Stimulated activated CD4-positive, alpha-beta T cell treated with anti-CD3 and anti-CD28 coated beads, Interleukin-12 subunit alpha, Interleukin-12 subunit beta, amount 100 ng/mL, for 4 hours (primary cell): ENCODE results near the gene CYBA.

ENCODE experiments used
- DNase-seq: peaks from one replicate; pipeline ENCODE4 v3.0.0-alpha.2; 2020

Gene CYBA

GRCh38 chr16:88642881-88643643 is 7.8 kb downstream of the CYBA start:
- no peak for DNase-seq

DNA sequence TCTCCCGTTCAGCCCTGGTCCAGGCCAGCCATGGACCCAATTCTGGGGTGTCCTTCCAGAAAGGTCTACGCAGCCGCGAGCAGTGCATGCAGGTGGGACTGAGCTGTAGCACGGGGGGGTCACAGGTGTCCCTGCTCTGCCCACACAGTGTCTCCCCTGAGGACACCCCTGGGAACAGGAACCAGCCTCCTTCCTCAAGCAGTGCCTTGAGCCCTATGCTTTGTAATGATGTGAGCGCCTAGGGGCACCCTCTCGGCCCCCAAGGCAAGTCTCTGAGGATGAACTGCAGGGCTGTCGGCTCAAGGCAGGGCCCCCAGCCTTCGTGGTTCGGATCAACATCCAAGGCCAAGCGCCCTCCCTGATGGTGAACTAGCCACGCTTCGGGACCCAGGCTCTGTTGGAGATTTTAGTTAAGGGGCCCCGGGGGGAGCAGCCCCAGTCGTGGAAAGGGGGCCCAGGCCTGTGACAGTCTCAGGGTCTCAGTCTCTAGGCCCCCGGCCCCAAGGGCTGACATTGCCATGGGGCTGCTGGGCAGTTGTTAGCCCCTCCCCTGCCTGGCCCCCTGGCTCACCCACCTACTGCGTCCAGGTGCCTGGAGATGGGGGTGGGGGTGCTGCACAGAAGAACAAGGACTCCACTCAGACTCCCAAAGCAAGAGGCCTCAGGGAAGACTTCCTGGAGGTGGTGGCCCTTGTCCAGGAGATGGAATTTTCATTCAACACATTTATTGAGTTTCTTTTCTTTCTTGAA is 10.2 kb downstream of the CYBA start:
- no peak for DNase-seq

- no peak for DNase-seq
Observed at GRCh38 chr16:88640039-88640495, 10.8 kb downstream of the CYBA start.

DNA sequence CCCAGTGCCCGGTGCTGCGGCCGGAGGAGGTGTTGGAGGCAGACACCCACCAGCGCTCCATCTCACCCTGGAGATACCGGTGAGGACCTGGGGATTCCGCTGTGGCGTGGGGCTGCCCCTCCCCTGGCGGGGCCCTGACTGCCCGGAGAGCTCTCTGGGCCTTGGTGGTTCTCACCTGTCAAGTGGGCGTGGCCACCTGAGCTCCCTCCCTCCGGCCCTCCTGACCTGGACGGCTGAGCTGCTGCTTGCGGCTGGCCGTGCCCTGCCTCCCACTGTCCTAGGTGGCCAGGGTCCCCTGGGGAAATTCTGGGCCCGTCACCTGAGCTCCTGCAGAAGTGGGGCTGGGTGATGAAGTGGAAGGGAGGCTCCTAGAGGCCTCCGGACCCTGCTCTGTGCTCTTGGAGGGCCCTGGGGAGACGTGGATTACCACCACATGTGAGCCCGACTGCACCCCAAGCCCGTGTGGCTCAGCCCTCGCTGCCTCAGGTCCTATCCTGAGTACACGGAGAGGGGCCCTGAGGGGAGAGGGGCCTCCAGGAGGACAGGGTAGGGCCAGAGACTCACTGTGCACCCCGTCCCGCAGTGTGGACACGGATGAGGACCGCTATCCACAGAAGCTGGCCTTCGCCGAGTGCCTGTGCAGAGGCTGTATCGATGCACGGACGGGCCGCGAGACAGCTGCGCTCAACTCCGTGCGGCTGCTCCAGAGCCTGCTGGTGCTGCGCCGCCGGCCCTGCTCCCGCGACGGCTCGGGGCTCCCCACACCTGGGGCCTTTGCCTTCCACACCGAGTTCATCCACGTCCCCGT is 11.4 kb downstream of the CYBA start:
- DNase-seq: no peak

DNA sequence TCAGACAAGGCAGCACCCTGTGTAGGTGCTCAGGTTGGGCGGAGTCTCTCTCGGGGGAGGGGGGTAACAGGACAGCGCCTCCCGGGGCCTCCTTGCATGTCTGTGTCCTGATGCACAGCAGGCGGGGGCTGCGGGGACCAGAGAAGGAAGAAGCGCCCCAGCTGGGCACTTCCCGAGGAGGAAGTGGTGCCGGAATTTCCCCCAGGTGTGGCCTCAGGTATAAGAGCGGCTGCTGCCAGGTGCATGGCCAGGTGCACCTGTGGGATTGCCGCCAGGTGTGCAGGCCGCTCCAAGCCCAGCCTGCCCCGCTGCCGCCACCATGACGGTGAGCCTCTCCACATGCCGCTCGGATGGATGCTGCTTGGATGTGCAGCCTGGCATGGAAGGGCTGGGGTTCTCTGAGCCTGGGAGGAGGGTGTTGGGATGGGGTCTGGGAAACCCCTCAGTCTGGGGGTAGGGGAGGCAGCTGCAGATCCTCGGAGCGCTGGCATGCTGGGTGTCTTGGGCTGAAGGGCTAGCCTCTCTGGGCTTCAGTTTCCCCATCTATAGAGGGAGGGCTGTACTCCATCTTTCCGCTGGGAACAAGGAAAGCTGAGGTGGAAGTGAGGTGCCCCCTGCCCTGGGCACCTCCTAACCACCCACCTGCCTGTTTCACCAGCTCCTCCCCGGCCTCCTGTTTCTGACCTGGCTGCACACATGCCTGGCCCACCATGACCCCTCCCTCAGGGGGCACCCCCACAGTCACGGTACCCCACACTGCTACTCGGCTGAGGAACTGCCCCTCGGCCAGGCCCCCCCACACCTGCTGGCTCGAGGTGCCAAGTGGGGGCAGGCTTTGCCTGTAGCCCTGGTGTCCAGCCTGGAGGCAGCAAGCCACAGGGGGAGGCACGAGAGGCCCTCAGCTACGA is 12.3 kb downstream of the CYBA start, which contains the start of gene IL17C:
Gene IL17C, plus strand, starts transcription at position 250 of the 908 bp plus-strand sequence. Its CDS starts 70 bp downstream, at position 320.
- DNase-seq: no peak

GRCh38 chr16:88636488-88637265 is 14.2 kb downstream of the CYBA start:
- DNase-seq: no peak

DNA sequence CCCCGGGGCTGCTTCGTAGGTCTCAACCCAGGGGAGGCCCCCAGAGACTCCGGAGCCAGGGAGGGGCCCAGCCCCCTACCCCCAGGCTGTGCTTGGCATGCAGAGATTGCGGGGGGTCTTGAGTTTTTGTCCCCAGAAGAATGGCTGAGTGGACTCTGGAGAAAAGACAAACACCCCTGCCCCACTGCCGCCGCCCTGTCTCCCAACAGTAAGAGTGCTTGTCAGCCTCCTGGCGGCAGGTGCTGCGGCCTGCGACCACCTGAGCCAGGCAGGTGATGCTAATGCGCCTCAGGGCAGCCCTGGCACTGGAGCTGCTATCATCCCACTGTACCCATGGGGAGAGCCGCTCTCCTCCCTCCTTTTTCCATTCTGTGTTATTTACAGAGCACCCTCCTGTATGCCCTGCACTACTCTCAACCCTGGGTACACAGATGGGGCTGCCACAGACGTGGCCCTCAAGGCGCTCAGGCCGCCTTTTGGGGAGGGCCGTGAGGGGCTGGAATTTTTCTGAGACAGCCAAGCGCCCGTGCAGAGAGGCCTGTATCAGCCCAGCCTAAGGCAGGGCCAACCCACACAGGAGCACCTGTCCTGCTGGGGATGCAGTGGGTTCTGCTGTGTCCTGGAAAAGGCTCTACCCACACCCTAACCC is 15.1 kb downstream of the CYBA start:
- no peak for DNase-seq

GRCh38 chr16:88634994-88635670 is 15.7 kb downstream of the CYBA start:
- DNase-seq: no peak

- peak; percentile 37 for DNase-seq
Observed at GRCh38 chr16:88634141-88634993, 16.5 kb downstream of the CYBA start.

DNA sequence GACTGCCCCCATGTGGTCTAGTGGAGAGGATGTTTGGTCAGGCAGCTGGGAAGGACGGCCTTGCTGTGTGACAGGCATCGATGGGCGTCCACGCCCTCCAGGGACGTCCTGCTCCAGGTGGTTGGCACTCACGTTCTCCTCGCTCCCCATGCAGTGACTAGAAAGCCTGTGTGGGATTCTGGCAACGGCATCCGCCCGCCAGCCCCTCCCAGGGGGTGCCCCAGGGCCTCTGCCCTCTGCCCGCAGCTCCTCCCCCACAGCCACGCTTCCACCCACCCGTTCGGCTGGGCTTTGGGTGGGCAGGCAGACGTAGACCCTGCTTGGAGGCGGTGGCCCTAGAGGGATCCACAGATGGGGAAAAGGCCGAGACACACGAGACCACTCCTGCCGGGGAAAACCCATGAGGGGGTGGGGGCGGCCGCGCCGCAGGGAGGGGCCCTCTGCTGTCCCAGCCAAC is 17.1 kb downstream of the CYBA start:
- peak; percentile 33 for DNase-seq

GRCh38 chr16:88632587-88632930 is 18.3 kb downstream of the CYBA start:
- DNase-seq: no peak

DNA sequence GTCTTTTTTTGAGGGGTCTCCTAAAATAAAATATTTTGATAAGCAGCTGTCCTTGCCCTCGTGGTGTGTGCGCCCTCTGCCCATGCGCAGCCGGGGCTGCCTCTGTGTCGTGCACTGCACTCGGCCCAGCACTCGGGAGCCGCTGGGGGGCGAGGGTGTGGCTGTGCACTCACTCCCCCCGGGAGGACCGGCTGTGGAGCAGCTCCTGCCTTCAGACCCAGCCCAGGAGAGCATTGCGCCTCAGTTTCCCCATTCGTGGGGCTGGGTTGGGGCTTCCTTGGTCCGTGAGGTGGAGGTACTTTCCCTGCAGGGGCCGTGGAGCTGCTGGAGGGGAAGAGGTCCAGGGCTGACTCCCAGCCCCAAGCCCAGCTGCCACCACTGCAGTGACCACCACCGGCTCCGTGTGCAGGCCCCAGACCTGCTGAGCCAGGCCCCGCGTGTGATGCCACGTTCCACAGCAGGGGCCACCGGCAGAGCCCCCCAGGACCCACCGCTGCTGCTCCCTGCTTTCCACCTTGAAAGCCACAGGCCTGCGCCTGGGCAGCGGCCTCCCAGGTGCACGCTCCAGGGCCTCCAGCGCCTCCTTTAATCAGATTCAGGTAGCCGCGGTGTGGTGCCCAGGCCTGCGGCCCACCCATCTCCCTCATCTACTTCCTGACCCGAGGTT is 18.8 kb downstream of the CYBA start:
- DNase-seq: no peak

GRCh38 chr16:88631384-88631783 is 19.5 kb downstream of the CYBA start:
- DNase-seq: no peak

GRCh38 chr16:88630941-88631340 is 19.9 kb downstream of the CYBA start:
- DNase-seq: no peak

DNA sequence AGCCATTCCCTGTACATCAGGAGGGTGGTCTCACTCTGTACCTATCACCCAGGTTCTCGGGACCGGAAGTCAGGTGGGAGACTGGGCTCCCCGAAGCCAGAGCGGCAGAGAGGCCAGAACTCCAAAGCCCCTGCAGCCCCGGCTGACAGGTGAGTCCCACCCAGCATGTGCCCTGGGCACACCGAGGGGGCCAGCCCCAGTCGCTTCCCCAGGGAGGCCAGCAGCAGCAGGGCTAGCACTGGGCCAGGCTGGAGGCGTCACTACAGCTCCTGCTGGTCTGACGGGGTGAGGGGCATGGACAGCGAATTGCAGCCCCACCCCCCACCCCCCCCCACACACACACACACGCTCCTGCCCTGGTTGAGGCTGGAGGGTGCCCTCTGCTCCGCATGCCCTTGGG is 20.4 kb downstream of the CYBA start:
- no peak for DNase-seq

- DNase-seq: no peak
Observed at GRCh38 chr16:88629835-88630234, 21.0 kb downstream of the CYBA start.

- no peak for DNase-seq
Observed at GRCh38 chr16:88628512-88628974, 22.3 kb downstream of the CYBA start.
